AG04449 (cell line): ENCODE data around the gene ASTN2.

Experiments used
- CTCF ChIA-PET: fragments of 350-600 bp; formaldehyde crosslinking; extraction: SDS; loops from one replicate; lab custom pipeline; 2021; ENCODE audit warnings: antibody characterized with exemption; lab: Yijun Ruan, JAX
- POLR2A ChIA-PET: fragments of 400-600, 350-600 bp; formaldehyde crosslinking; extraction: SDS; loops from one replicate; lab custom pipeline; 2020; ENCODE audit warnings: antibody characterized with exemption, inconsistent platforms; lab: Yijun Ruan, JAX
- DNase-seq: peaks from one replicate; pipeline ENCODE4 v3.0.0-alpha.2; 2010; ENCODE audit warnings: low read depth, low spot score
- H3K4me3 ChIP-seq: 2 replicates; pipeline ENCODE4 v1.5.1; 2011; ENCODE audit warnings: low read depth, mild to moderate bottlenecking, control low read depth, low read length
- CTCF ChIP-seq: IDR thresholded peaks from one replicate; pipeline ENCODE4 v1.5.1; 2011; ENCODE audit warnings: mild to moderate bottlenecking, moderate library complexity, low read length, control low read depth, inconsistent platforms; ENCODE audit not compliant: insufficient read depth; ENCODE audit errors: missing control alignments

Gene ASTN2

DNA sequence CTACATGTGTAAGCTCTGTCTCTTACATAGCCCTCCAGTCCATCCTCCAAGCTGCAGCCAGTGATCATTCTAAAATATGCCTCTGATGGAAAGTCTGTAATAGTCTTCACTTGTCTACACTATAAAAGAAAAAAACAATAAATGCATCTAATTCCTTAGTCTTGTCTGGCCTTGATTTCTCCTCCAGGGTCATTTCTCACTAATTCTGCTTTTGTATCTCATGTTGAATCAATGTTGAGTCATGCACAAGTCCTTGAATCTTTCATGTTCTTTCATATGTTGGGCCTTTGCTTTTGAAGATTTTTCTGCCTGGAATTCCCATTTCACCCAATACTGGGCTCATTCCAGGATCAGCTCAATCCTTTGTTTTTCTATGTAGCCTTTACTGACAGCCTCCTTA is 848.9 kb downstream of the ASTN2 start:
- no peak for TF ChIP-seq CTCF
- ChIA-PET CTCF (interaction anchor here (0.8 to 7.5 kb wide), 2 partner anchors 70 to 975 kb away, joined by 3 to 107 read pairs; no protein-coding TSS in a partner anchor), POLR2A (no interaction called here)
- DNase-seq = no peak
- H3K4me3 ChIP-seq = no peak overlapping the region

GRCh38 chr9:116564266-116564793 is 850.5 kb downstream of the ASTN2 start:
- no peak overlapping the region for H3K4me3 ChIP-seq
- ChIA-PET CTCF (interaction anchor here (1.2 to 3.2 kb wide), 2 partner anchors 8 to 971 kb away, joined by 4 to 15 read pairs; no protein-coding TSS in a partner anchor), POLR2A (no interaction called here)
- TF ChIP-seq CTCF = no peak
- DNase-seq = no peak

- no peak for DNase-seq
- H3K4me3 ChIP-seq = no peak overlapping the region
- no peak for TF ChIP-seq CTCF
- CTCF ChIA-PET = interaction anchor here (1.4 kb wide), 1 partner anchor 13 kb away, joined by 7 read pairs; no protein-coding TSS in a partner anchor
- POLR2A ChIA-PET = no interaction called here
Measured at GRCh38 chr9:116558818-116559540, 855.9 kb downstream of the ASTN2 start.

DNA sequence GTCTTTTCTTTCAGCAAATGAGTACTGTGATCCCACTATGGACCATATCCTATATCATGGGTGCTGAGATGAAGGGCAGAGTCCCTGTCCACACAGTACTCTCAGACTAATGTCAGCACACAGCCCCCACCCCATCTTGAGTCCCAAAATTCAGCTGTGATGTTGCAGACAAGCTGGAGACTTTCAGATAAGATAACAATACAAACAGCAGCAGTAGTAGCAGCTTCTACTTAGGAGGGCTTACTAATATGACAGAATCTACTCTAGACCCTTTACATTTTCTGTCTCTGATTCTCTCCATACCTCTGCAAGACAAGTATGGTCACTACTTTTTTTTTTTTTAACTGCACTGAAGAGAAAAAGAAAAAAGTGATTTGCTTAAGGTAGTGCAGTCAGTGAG is 856.8 kb downstream of the ASTN2 start:
- no peak overlapping the region for H3K4me3 ChIP-seq
- POLR2A ChIA-PET = no interaction called here
- TF ChIP-seq CTCF = no peak
- DNase-seq = no peak
- CTCF ChIA-PET = interaction anchor here (1.4 kb wide), 1 partner anchor 14 kb away, joined by 7 read pairs; no protein-coding TSS in a partner anchor

- H3K4me3 ChIP-seq = no peak overlapping the region
- CTCF ChIA-PET = interaction anchor here (1.0 to 1.9 kb wide), 2 partner anchors 16 to 964 kb away, joined by 3 to 15 read pairs; no protein-coding TSS in a partner anchor
- TF ChIP-seq CTCF = no peak
- POLR2A ChIA-PET = no interaction called here
- no peak for DNase-seq
Measured at GRCh38 chr9:116555556-116556155, 859.2 kb downstream of the ASTN2 start.

- POLR2A ChIA-PET = no interaction called here
- TF ChIP-seq CTCF = no peak
- no peak for DNase-seq
- H3K4me3 ChIP-seq = no peak overlapping the region
- CTCF ChIA-PET = interaction anchor here (1.9 kb wide), 1 partner anchor 16 kb away, joined by 15 read pairs; no protein-coding TSS in a partner anchor
Measured at GRCh38 chr9:116555119-116555518, 859.7 kb downstream of the ASTN2 start.
